Left ventricle myocardium superior (tissue), 1 donor: ENCODE measurements around the gene TOLLIP. TPM values are rescaled to one million over a fixed set of nuclear protein-coding genes. Genes with fewer than 3 reads are reported as not detected.
"Not testable (repeated sequence)": the region's sequence is repeated elsewhere in the genome, so short reads cannot be mapped to it uniquely, and the experiment has no call there.

Experiments
- ATAC-seq: fragments of 200-7000 bp; cut with Tn5 transposase; one replicate; pipeline ENCODE4 v1.9.1; 2020; ENCODE audit warnings: mild to moderate bottlenecking, moderate library complexity
- DNase-seq: peaks from one replicate; pipeline ENCODE4 v3.0.0-alpha.2; 2020
- intact Hi-C: fragments of 100-400 bp; cut with micrococcal nuclease; formaldehyde crosslinking; loops from one replicate; pipeline ENCODE4 v1.11.0; 2022
- total RNA-seq: library from RNA; stranded (reverse); fragmentation: NEBNext Ultra II Directional; extraction: Animal tissue kit (Norgen Biotek cat#: 25700); gene quantifications from one replicate; pipeline ENCODE4 v1.2.1, GENCODE V29; 2021
- donor health status: DM: no; HTN: yes; CAD: no; lungs with severe emphysema.

TOLLIP gene
- total RNA-seq, 1 donor from 2014 or later: 50.2 TPM

DNA sequence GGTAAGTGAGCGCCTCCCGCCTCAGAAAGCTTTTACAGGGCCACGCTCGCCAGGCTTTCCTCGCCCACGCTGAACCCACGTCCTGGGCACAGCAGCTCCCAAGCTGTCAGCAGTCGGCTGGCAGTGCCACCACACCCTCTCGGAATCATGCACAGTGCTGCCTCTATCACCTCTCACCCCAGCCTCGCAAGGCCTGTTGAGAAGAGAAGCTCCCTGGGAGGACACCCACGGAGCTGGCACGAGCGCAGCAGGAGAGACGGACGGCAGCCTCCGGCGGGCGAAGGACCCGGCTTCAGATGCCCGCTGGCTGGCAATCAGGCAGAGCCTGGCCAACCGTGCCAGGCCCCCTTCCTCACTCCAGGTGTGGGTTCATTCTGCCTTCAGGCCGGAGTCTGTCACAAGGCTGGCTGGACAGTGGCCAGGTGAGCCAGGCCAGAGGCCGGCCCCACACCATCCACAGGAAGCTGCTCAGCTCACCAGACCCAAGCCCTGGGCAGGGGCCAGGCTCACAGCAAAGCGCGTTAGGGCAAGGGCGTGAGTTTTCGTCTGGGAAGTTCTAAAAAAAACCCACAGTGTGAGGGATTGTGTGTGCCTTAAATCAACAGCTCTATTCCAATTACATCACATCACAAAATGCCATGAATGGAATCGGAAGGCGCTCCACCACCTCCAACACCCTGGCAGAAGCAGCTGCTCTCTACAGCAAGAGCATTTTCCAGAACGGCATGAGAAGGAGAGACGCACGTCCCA, 33.2 kb downstream of the TOLLIP start:
- intact Hi-C loops: no loop called here
- ATAC-seq (peak; percentile 84), DNase-seq (peak; percentile 74)

DNA sequence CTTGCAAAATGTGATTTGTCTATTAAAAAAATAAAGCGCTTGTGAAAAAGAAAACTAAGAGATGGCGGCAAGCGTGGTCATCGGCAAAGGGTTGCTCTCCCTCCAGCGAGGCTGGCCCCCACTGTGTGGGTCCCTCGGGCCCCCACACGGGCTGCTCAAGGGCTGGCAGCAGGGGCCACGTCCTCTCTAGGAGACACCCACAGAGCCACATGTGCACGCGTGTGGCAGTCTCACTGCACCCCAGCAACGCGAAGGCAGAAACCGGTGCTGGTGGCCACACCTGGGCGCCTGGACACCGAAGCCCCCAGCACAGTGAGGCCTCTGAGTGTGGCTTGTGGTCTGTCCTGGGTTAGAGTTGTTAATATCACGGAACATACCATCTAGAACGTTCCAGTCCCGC, 34.4 kb downstream of the TOLLIP start:
- ATAC-seq (no peak), DNase-seq (peak; percentile 18)
- intact Hi-C loops: no loop called here

DNA sequence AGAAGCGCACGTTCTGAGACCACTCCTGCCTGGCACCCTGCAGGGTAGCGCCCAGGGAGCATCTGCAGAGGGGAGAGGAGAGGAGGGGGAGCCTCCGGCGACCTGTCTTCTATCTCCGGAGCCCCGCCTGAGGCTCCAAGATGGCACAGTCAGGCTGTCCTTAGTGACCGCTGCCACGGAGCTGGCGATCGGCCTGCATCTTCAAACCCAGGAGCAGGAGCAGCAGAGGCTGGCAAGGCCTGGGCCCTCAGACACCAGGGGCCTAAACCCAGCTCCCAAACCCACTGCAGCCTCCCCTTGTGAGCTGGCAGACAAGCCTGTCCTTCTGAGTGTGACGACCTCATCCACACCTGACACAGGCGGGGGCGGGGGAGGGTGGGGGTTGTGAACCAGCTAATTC, 34.9 kb downstream of the TOLLIP start:
- ATAC-seq (no peak), DNase-seq (peak; percentile 28)
- intact Hi-C loops: no loop called here

DNA sequence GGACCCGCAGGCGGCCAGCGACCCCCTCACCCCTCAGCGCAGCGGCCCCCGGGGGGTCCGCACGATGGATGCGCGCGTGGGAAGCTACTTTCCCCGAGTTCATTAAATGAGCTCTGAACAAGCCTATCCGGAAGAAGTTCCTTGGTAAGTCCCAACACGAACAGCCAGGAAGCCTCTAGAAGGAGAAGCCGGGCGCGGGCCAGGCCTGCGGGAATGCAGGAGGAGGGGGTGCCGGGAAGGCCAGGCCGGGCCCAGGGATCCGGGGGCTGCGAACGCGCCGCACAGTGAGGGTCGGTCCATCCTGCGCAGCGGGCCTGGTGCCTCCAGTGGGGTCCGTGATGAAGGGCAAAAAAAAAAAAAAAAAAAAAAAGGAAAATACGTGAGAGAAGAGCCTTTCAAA, 36.9 kb downstream of the TOLLIP start:
- ATAC-seq (no peak), DNase-seq (peak; percentile 22)
- intact Hi-C loops: no loop called here

DNA sequence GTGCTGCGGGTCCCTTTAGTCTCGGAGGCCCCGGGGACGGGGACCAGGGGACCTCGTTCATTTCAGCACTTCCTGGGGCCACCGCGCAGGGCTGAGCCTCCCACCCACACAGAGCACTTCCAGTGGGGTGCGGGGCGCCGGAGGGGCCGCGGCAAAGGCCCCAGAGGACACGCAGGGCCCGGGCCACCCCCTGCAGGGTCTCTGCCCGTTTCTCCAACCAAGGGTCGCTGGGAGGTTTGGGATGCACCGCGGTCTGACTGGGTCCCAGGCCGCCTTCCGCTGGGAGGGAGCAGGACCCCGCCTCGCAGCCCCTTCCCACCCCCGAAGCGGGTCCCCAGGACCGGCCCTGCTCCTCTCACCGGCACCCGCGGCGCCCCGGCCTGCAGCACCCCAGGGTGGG, 37.5 kb downstream of the TOLLIP start:
- DNase-seq: peak; percentile 12
- ATAC-seq: no peak
- intact Hi-C loops: no loop called here

DNA sequence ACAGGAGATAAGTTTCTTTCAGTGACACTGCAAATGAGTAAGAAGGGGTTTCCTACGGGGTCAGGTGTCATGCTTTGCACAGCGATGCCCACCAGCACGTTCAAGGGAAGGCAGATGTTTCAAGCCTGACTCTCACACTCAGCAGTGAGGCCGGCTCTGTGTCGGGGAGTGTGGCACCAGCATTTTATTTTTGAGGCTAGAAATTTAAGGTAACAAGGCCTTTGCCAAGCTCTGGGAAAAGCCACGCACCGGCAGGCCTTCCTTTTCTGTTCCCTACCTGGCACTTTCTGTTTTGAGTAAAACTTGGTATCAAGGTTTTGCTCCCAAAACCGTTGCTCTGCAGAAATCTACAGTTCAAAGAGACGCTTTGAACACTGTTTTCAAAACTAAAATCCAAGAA, 38.0 kb downstream of the TOLLIP start:
- intact Hi-C loops: no loop called here
- ATAC-seq (no peak), DNase-seq (no peak)

DNA sequence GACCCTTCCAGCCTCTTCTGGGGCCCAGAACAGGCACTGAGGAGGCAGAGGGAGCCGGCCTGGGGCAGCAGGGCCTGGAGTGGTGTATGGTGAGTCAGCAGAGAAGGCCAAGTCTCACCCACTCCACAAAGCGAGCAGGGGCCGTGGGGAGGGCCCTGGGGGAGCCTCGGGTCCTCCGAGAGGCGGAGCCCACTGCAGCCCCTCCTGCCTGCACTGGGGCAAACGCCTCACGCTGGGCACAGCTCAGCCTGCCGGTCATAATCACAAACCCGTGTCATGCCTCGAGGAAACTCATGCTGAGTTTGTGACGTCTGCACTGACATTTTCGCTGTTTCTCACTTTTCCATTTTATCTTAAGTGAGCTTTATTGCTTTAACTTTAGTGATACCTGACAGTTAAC, 38.4 kb downstream of the TOLLIP start:
- DNase-seq (peak; percentile 25), ATAC-seq (no peak)
- intact Hi-C loops: no loop called here

DNA sequence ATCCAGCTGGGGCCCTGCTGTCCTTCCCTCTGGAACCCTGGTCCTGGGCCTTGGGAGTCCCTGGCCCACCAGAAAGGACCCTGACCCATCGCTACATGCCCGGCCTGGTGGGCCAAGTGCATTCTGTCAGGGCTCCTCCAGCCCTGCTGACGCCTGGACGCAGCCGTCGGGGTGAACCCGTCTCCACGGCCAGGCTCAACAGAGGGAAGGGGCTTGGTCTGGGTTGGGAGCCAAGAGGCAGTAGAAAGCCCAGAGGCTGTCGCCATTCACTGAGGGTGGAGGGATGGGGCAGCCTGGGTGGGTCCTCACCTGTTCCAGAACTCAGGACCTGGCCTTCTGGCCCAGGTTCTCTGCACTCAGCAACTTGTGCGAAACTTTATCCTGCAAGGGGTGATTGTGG, 39.0 kb downstream of the TOLLIP start:
- ATAC-seq: no peak
- peak; percentile 20 for DNase-seq
- intact Hi-C loops: no loop called here

DNA sequence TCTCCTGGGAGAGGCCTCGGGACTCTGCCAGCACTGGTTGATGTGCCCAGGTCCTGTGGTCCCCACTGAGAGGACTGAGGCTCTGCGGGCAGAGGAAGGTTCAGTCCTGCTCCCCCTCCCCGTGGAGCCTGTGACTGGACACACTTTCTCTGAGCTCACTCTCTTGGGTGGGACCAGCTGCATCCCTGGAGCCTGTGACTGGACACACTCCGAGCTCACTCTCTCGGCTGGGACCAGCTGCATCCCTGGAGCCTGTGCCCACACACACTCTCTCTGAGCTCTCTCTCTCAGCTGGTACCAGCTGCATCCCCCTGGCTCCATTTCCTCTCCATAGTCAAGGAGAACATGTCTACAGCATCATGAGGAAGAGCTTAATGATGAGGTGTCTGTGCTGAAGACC, 39.5 kb downstream of the TOLLIP start:
- DNase-seq (peak; percentile 14), ATAC-seq (no peak)
- intact Hi-C loops: no loop called here

DNA sequence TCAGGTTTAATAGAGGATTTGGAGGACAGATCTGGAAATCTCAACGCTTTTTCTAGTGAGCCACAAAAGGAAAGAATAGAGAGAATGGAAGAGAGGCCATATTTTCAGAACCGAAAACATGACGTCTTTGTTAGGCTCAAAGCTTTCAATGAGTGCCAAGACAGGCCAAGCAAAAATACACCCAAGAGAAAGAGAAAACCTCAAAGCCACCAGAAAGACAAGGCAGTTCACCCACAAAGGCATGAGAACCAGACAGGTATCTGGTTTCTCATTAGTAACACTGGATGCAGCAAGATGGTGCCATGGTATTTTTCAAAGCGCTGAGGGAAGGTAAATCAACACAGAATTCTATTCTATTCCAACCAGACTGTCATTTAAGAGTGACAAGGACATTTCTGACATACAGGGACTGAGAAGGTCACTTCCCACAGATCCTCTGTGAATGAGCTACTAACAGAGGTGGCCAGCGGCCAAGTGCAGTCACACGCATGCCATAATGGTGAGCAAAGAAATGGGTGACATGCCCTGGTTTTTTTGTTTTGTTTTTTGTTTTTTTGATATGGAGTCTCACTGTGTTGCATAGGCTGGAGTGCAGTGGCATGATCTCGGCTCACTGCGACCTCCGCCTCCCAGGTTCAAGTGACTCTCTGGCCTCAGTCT, 41.9 kb downstream of the TOLLIP start:
- peak; percentile 67 for DNase-seq
- intact Hi-C loops: no loop called here
- peak; percentile 63 for ATAC-seq

DNA sequence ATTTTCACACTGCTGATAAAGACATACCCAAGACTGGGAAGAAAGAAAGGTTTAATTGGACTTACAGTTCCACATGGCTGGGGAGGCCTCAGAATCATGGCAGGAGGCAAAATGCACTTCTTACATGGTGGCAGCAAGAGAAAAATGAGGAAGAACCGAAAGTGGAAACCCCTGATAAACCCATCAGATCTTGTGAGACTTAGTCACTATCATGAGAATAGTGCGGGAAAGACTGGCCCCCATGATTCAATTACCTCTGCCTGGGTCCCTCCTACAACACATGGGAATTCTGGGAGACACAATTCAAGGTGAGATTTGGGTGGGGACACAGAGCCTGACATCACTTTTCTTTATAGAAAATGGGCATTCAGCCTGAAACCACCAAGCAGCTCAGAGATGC, 42.5 kb downstream of the TOLLIP start:
- DNase-seq, intact Hi-C loops, ATAC-seq: not testable (repeated sequence)

DNA sequence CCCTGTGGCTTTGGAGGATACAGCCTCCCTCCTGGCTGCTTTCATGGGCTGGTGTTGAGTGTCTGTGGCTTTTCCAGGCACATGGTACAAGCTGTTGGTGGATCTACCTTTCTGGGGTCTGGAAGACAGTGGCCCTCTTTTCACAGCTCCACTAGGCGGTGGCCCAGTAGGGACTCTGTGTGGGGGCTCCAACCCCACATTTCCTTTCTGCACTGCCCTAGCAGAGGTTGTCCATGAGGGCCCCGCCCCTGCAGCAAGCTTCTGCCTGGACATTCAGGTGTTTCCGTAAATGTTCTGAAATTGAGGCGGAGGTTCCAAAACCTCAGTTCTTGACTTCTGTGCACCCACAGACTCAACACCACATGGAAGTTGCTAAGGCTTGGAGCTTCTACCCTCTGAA, 44.0 kb downstream of the TOLLIP start:
- intact Hi-C loops, ATAC-seq: not testable (repeated sequence)
- DNase-seq: peak; percentile 6

DNA sequence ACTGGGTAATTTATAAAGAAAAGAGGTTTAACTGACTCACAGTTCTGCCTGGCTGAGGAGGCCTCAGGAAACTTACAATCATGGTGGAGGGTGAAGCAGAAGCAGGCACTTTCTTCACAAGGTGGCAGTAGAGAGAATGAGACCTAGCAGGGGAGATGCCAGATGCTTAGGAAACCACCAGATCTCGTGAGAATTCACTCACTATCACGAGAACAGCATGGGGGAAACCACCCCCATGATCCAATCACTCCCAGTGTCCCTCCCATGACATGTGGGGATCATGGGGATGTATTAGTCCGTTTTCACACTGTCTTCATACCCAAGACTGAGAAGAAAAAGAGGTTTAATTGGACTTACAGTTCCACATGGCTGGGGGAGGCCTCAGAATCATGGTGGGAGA, 45.0 kb downstream of the TOLLIP start:
- intact Hi-C loops, DNase-seq, ATAC-seq: not testable (repeated sequence)

DNA sequence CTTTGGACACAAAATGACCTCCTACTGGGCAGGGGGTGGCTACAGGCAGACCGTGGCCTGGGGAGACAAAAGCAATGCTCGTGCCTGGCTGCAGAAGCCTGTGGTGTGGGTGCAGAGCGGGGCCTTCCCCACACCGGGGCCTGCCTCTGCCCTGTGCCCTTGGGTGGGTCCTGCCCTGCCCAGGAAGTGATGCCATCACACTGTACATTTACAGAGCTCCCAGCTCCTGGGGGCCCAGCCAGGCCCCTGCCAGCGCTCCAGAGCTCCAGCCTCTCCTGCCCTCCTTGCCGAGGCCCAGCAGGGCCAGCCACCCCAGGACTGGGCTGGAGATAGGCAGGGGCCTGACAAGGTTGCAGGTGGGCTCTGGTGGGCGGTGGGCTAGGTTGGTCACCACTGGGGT, 46.4 kb downstream of the TOLLIP start:
- DNase-seq (peak; percentile 28), ATAC-seq (peak; percentile 9)
- intact Hi-C loops: no loop called here

DNA sequence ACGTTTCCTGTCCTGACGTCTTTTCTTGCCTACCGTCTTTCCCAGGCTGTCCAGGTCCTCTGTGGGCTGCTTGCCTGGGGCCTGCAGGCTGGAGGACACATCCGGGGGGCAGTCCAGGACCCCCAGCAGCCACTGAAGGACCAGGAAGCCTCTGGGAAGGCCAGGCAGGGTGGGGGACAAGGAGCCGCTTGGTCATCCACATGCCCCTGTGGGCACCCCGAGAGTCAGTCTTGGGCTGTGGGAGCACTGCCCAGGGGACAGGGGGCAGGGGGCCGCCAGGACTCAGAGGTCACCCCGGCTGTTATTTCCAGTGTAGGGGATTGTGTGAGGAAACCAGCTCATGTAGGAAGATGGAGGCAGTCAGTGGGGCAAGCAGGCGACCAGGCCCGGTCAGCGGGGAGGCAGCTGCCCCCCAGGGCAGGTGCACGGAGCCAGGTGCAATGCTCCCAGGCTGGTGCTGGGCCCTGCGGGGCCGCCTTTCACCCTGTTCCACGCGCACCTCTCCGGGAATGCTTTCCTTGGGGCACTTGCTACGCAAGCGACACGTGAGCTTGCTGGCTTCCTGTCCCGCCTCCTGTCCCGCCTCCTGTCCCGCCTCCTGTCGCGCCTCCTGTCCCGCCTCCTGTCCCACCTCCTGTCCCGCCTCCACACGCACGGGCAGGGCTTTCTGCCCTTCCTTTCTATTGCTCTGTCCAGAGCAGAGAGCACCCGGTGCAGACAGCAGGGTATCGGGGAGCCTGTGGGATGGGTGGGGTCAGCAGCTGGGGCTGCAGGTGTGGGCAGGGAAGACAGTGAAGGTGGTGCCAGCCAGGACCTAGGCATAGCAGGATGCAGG, 47.0 kb downstream of the TOLLIP start:
- intact Hi-C loops: no loop called here
- DNase-seq: peak; percentile 92
- ATAC-seq: peak; percentile 95

DNA sequence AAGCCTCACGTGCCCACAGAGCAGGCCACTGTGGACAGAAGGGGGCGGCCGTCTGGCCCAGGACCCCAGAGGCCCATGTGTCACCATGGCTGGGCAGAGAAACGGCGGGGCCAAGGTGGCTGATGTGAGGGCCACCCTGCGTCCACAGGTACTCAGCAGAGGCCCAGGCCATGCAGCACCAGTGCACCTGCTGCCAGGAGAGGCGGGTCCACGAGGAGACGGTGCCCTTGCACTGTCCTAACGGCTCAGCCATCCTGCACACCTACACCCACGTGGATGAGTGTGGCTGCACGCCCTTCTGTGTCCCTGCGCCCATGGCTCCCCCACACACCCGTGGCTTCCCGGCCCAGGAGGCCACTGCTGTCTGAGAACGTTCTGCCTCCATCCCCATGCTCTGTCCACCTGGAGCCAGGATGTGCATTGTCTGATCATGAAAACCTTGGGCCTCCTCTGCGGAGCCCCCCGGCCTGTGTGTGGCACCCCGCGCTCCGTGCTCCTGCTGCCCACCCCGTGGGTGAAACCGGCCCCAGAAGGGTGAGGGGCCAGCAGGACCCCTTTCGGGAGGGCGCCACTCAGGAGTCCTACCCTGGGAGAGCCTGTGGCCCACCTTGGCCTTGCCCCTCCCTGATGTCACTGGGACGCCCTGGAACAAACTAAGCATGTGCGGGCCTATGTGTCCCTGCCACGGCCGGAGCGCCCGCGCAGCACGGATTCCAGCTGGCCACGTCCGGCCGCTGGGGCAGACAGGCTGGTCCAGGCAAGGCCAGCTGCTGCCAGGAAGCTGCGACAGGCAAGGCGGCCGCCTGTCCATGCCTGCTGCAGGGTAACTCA, 48.0 kb downstream of the TOLLIP start:
- ATAC-seq: no peak
- intact Hi-C loops: no loop called here
- no peak for DNase-seq

DNA sequence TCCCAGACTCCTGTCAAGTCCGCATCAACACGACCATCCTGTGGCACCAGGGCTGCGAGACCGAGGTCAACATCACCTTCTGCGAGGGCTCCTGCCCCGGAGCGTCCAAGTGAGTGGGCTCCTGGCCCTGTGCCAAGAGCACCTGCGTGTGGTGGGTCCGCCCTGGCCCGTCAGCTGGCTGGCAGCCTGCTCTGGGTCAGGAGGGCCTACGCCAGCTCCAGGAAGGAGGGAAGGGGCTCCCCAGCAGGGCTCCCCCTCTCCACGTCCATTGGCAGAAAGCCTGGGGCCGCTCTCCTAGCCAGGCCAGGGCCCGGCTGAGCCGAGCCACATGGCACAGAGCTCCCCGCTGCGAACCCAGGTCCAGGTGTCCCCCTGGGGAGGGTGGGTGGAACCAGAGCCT, 48.8 kb downstream of the TOLLIP start:
- no peak for ATAC-seq
- intact Hi-C loops: no loop called here

DNA sequence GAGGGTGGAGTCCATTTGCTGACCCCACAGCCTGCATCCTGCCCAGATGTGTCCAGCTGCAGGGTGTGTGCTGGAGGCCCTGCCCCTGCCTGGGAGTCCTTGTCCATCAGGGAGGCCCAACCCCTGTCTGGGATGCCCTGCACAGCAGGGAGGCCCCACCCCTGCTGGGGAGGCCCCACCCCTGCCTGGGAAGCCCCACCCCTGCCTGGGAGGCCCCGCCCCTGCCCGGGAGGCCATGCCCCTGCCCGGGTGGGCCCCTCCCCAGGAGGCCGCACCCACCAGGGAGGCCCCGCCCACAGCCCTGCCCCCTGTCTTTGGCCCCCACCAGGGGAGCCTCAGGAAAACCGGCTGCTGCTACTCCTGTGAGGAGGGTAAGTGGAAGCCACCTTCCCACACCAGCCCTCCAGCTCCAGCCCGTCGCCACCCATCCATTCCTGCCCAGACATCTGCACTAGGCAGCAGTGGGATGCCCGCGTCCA, 49.4 kb downstream of the TOLLIP start:
- intact Hi-C loops: no loop called here
- DNase-seq (no peak), ATAC-seq (no peak)

More for the DNA sequence above, 48.8 kb downstream of the TOLLIP start:
- no peak for DNase-seq

DNA sequence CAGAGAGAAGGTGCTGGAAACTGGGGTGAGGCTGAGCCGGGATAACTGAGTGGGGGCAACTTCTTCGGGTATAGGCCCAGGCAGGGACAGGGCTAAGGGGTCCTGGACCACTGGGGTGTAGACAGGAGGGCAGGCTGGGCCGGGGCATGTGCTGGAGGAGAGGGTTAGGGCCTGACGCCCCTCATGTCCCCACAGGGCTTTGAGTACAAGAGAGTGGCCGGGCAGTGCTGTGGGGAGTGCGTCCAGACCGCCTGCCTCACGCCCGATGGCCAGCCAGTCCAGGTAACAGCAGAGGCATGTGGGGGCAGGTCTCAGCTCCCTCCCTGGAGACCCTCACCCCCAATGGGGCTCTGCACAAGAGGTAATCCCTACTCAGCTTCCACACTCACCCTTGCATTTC, 49.9 kb downstream of the TOLLIP start:
- intact Hi-C loops: no loop called here
- ATAC-seq (no peak), DNase-seq (no peak)
